ENCODE measurements around the gene MYLK.
"Not testable (repeated sequence)": the region's sequence is repeated elsewhere in the genome, so short reads cannot be mapped to it uniquely, and the experiment has no call there.

MYLK gene

GRCh38 chr3:123632161-123632655 is 251.9 kb downstream of the MYLK start:
- no peak for DNase-seq (ENCODE audit: extremely low read depth in 1 of 2, low read depth in 1 of 2)

- DNase-seq (ENCODE audit: extremely low read depth in 1 of 2, low read depth in 1 of 2), result no peak
Measured at GRCh38 chr3:123629747-123630047, 254.4 kb downstream of the MYLK start.

- no peak for DNase-seq (ENCODE audit: extremely low read depth in 1 of 2, low read depth in 1 of 2)
Measured at GRCh38 chr3:123628996-123629746, 255.0 kb downstream of the MYLK start.

GRCh38 chr3:123627673-123628670 is 256.2 kb downstream of the MYLK start:
- DNase-seq (ENCODE audit: extremely low read depth in 1 of 2, low read depth in 1 of 2), result no peak

GRCh38 chr3:123626881-123627280 is 257.3 kb downstream of the MYLK start:
- no peak for DNase-seq (ENCODE audit: extremely low read depth in 1 of 2, low read depth in 1 of 2)

GRCh38 chr3:123624302-123624701 is 259.8 kb downstream of the MYLK start:
- DNase-seq (ENCODE audit: extremely low read depth in 1 of 2, low read depth in 1 of 2), result no peak

- DNase-seq (ENCODE audit: extremely low read depth in 1 of 2, low read depth in 1 of 2), result no peak
Measured at GRCh38 chr3:123623346-123623880, 260.7 kb downstream of the MYLK start.

GRCh38 chr3:123622766-123623165 is 261.4 kb downstream of the MYLK start:
- no peak for DNase-seq (ENCODE audit: extremely low read depth in 1 of 2, low read depth in 1 of 2)

GRCh38 chr3:123621850-123622189 is 262.3 kb downstream of the MYLK start:
- DNase-seq (ENCODE audit: extremely low read depth in 1 of 2, low read depth in 1 of 2), result no peak

- no peak for DNase-seq (ENCODE audit: extremely low read depth in 1 of 2, low read depth in 1 of 2)
Measured at GRCh38 chr3:123621186-123621849, 262.8 kb downstream of the MYLK start.

- no peak for DNase-seq (ENCODE audit: extremely low read depth in 1 of 2, low read depth in 1 of 2)
Measured at GRCh38 chr3:123620343-123620742, 263.8 kb downstream of the MYLK start.

- DNase-seq (ENCODE audit: extremely low read depth in 1 of 2, low read depth in 1 of 2), result no peak
Measured at GRCh38 chr3:123618768-123619484, 265.2 kb downstream of the MYLK start.

- DNase-seq (ENCODE audit: extremely low read depth in 1 of 2, low read depth in 1 of 2), result no peak
Measured at GRCh38 chr3:123618076-123618708, 265.9 kb downstream of the MYLK start.

GRCh38 chr3:123616593-123616992 is 267.5 kb downstream of the MYLK start:
- no peak for DNase-seq (ENCODE audit: extremely low read depth in 1 of 2, low read depth in 1 of 2)

GRCh38 chr3:123613543-123613942 is 270.6 kb downstream of the MYLK start:
- no peak for DNase-seq (ENCODE audit: extremely low read depth in 1 of 2, low read depth in 1 of 2)

GRCh38 chr3:123611674-123612073 is 272.5 kb downstream of the MYLK start:
- DNase-seq (ENCODE audit: extremely low read depth in 1 of 2, low read depth in 1 of 2), result not testable (repeated sequence)

- DNase-seq (ENCODE audit: extremely low read depth in 1 of 2, low read depth in 1 of 2), result no peak
Measured at GRCh38 chr3:123611082-123611481, 273.1 kb downstream of the MYLK start.

- no peak for DNase-seq (ENCODE audit: extremely low read depth in 1 of 2, low read depth in 1 of 2)
Measured at GRCh38 chr3:123610331-123610730, 273.8 kb downstream of the MYLK start.

GRCh38 chr3:123609063-123609462 is 275.1 kb downstream of the MYLK start:
- DNase-seq (ENCODE audit: extremely low read depth in 1 of 2, low read depth in 1 of 2), result no peak

Measured in activated CD8-positive, alpha-beta memory T cell treated with anti-CD3 and anti-CD28 coated beads for 1 hour (primary cell).